HG02642 (cell line): Measurements from ENCODE around the gene SLC25A19.
"Not testable (repeated sequence)": the region's sequence is repeated elsewhere in the genome, so short reads cannot be mapped to it uniquely, and the experiment has no call there.

ENCODE experiments used
- ATAC-seq: cut with Tn5 transposase; IDR thresholded peaks from one replicate; pipeline ENCODE4 v1.9.1; 2021; ENCODE audit warnings: mild to moderate bottlenecking; ENCODE audit not compliant: unreplicated experiment, poor library complexity

Gene SLC25A19

DNA sequence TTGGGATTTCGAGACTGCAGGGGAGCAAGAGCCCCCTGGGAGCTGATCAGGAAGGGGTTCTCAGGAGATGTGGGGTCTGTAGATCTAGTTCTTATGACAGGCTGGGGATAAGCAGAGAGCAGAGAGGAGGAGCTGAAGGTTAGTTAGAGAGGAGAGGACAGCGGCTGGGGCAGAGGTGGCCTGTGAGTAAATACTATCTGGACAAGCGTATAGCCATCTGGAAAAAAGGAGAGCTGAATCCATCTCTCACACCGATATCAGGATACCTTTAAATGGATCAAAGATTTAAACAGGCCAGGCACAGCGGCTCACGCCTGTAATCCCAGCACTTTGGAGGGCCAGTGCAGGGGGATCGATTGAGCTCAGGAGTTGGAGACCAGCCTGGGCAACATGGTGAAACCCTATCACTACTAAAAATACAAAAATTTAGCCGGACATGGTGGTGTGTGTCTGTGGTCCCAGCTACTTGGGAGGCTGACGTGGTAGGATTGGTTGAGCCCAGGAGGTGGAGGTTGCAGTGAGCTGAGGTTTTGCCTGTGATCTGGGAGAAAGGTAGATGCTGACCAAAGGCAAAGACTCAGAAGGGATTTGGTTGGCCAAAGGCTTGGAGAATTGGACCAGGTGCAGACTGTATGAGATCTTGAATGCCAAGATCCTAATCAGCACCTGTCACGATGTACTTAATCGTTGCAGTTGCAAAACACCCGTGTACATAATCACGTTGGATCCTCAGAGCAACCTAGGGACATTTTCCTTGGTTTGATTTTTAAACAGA lies 18.9 kb upstream of the SLC25A19 start:
- ATAC-seq = no peak

GRCh38 chr17:75301502-75302206 lies 12.4 kb upstream of the SLC25A19 start:
- no peak for ATAC-seq

GRCh38 chr17:75301049-75301448 lies 11.8 kb upstream of the SLC25A19 start:
- ATAC-seq = no peak

- ATAC-seq = no peak
Measured at GRCh38 chr17:75300280-75300679, 11.0 kb upstream of the SLC25A19 start.

DNA sequence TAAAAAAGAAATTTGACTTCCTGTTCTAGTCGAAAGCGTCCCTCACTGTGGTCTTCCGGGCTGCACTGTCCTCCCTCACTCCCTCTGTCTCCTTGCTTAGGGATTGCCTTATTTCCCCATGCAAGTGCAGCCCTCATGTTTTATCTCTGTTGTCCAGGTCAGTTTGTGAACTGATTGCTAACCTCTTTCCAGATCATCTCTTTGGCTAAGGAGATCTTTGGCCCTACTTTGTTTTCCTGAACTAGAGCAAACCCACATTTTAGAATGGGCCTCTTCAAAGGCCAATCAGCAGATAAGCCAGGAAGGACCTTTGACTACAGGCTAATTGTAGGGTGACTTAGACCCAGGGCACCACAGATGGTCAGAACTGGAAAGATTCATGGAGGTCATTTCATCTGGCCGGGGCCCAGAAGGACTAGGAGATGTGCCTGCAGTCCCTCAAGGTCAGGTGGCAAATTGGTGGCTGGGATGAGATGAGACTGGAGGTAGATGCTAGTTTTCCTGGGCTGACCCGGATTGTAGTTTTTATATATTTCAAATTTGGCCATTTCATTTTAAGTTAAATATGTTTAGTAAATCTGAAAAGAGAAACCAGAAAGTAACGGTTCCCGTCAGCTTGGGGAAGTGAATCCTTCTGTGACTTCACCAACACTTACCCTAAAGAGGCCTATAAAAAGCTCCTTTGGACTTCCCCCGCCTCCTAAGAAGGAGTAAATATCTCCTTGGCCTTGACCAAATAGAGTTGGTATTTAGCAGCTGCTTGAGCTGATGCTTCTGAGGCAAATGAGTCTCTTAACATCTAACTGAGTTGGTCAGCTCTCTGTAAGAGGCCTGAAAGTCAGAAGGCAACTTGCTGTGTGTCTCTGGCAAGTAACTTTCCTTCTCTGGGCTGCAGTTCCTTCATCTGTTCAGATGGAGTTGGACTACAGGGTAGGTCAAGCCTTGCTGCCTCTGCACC lies 6.2 kb upstream of the SLC25A19 start:
- ATAC-seq = peak; percentile 61

- not testable (repeated sequence) for ATAC-seq
Measured at GRCh38 chr17:75292810-75293448, 3.7 kb upstream of the SLC25A19 start.

DNA sequence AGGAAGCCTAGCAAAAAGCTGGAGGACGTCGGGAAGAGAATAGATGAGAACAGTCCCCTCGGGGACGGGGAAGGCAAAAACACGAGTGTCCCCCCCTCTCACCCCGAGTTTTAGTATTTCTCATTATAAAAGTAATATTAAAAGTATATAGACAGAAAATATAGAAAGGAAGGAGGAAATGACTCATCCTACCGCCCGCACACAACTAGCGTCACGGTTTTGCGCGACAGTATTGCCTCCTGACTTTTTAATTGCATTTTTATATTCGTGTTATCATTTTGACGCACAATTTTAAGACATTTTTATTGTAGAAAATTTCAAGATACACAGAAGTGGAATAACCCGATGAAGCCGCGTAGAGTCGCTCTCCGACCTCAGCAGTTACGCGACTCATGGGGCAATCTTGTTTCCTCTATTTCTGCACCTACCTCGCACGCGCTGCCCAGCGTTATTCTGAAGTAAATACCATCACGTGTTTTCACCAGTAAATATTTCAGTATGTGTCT lies 652 bp upstream of the SLC25A19 start:
- ATAC-seq = peak; percentile 28

DNA sequence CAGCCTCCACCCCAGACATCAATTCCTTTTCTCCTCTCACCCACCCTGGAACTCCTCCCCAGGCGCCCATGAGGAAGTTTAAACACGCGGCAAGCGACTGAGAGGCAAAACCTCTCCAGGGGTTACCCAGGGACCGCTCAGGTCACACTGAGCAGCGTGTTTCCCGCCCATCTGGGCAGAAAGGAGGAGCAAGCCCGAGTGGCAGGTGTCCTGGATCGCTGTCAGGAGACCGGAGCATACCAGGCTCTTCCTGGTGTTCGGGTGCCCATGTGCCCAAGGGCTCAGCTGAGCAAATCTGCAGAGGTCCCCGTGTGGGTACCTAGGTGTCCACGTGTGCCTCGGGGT lies 491 bp downstream of the SLC25A19 start:
- peak; percentile 18 for ATAC-seq

- no peak for ATAC-seq
Measured at GRCh38 chr17:75288359-75288758, 874 bp downstream of the SLC25A19 start.

DNA sequence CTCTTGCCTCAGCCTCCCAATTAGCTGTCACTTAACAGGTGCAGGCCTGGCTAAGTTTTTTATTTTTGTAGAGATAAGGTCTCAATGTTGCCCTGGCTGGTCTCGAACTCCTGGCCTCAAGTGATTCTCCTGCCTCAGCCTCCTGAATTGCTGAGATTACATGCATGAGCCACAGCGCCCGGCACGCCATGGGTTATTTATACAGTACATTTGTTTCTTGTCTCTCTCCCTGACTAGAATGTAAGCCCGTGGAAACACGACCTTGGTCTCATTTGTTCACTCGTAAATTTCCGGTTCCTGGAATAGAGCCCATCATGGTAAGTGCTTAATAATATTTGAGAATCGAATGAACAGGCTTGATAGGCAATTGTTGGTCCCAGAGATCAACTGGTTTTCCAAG lies 2.0 kb downstream of the SLC25A19 start:
- ATAC-seq = no peak

- no peak for ATAC-seq
Measured at GRCh38 chr17:75285123-75285522, 4.1 kb downstream of the SLC25A19 start.

- not testable (repeated sequence) for ATAC-seq
Measured at GRCh38 chr17:75280189-75280588, 9.0 kb downstream of the SLC25A19 start.

GRCh38 chr17:75277664-75278071 lies 11.6 kb downstream of the SLC25A19 start:
- ATAC-seq = no peak

DNA sequence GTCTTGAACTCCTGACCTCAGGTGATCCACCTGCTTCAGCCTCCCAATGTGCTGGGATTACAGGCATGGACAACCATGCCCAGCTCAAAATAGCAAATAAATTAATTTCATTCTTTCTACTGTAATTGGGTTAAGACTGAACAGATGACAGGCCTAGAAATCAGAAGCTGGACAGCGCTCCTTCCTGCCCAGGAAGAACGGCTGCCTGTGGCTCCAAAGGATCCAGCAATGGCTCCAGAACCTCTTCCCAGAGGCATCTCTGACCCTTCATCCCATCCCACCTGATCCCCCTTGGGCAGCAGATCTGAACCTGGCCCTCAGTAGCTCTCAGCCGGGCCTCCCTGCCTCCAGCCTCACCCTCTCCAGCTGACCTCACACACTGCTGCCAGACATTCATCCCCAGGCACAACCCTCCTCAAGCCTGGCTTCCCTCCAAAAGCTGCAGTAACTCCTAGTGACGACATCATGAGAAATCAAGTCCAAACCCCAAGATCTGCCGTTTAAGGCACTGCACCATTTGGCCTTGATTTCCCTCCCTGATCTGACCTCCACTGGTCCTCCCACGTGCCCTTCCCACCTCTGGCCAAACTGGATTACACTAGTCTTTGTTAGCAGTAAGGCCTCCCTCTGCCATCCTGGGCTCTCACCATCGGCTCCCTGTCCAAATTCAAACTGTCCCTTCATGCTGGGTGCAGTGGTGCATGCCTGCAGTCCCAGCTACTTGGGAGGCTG lies 15.1 kb downstream of the SLC25A19 start:
- no peak for ATAC-seq

GRCh38 chr17:75272848-75273184 lies 16.4 kb downstream of the SLC25A19 start:
- no peak for ATAC-seq

- ATAC-seq = no peak
Measured at GRCh38 chr17:75271955-75272847, 17.0 kb downstream of the SLC25A19 start.

DNA sequence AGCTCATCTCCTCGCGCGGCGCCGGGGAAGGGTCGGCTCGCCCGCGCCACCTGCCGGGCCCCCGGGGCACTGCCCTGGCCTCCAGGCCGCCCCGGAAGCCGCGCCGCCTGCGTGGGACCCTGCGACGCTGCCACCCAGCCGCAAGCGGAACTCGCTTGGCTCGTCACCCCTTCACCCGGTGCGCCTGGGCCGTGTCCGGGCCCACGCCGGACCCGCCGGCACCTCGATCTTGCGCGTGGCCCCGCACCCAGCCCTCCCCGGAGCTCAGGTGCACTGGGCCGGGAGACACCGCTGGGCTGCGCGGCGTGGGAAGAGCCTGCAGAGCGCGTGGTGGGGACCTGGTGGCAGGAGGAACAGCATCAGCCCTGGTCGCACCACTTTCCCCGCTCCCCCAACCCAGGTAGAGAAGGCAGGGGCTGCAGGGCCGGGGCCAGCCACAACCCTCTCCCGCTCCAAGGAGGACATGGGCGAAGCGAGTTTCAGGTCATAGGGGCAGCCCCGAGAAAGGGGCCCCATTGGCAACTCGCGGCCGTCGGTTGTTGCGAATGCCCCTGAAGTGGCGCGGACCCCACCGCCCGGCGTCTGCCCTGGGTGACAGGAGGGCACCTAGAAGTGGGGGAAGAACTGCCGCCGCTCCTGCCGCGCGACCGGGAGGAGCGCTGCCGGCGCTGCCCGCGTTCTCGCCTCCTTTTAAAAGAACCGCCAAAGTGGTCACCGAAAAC lies 17.8 kb downstream of the SLC25A19 start:
- ATAC-seq = peak; percentile 76

DNA sequence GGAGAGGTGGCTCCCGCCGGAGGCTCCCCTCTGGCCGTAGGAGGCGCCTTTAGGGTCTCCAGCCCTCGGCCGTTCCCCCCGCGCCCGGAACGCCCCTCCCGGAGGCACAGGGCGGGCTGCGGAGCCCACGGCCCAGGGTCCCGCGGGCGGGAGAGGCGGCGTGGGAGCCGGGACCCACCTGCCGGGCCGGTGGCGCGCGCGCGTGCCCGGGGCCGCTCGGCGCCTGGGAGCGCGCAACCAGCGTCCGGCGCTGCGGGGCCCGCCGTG lies 18.3 kb downstream of the SLC25A19 start, which contains the start of gene MIF4GD:
Gene MIF4GD (minus strand): TSS at position 266 of the 267 bp plus-strand sequence. CDS start 1,036 bp downstream, outside the sequence.
- no peak for ATAC-seq
